Left lung (tissue), 10 donors: ENCODE results near the gene NCMAP. TPM values are rescaled to one million over a fixed set of nuclear protein-coding genes. Genes with fewer than 3 reads are reported as not detected.

Source experiments
- ATAC-seq: fragments of 200-7000 bp; cut with Tn5 transposase; one replicate; pipeline ENCODE4 v1.9.1; 2020; ENCODE audit warnings: moderate library complexity
- DNase-seq, 4 donors: peaks; one replicate each; pipeline ENCODE4 v3.0.0-alpha.2; 2013 to 2020
- H3K27ac ChIP-seq, 2 donors: fragments of 200-600 bp; sonication (generic) in 1 of 2; one replicate each; pipeline versions ENCODE4 v1.5.0 to v1.8.0; 2020 to 2021
- H3K27me3 ChIP-seq, 2 donors: fragments of 200-600 bp; sonication (generic) in 1 of 2; one replicate each; pipeline versions ENCODE4 v1.5.0 to v1.8.0; 2020 to 2021
- H3K36me3 ChIP-seq, 2 donors: fragments of 200-600 bp; sonication (generic) in 1 of 2; one replicate each; pipeline versions ENCODE4 v1.5.0 to v1.8.0; 2020 to 2021
- H3K4me1 ChIP-seq, 2 donors: fragments of 200-600 bp; one replicate each; pipeline ENCODE4 v1.8.0; 2021
- H3K4me3 ChIP-seq, 2 donors: fragments of 200-600 bp; sonication (generic) in 1 of 2; one replicate each; pipeline versions ENCODE4 v1.5.0 to v1.8.0; 2020 to 2021; ENCODE audit warnings: mild to moderate bottlenecking in 1 of 2
- H3K9me3 ChIP-seq, 2 donors: fragments of 200-600 bp; sonication (generic) in 1 of 2; one replicate each; pipeline versions ENCODE4 v1.5.0 to v1.8.0; 2020 to 2021
- CTCF ChIP-seq, 2 donors: fragments of 200-600 bp; sonication (generic) in 1 of 2; IDR thresholded peaks; one replicate each; pipeline versions ENCODE4 v1.5.0 to v1.8.0; 2021; ENCODE audit warnings: antibody characterized with exemption in 2 of 2
- intact Hi-C, 2 donors: fragments of 100-400 bp; cut with DNase I; formaldehyde crosslinking; loops; one replicate each; pipeline versions ENCODE4 v1.11.2 to v1.14.2; 2022
- polyA plus RNA-seq, 6 donors: library from polyadenylated mRNA; unstranded; fragments of 120-200 nt; gene quantifications; one replicate each; pipeline ENCODE4 v1.2.1, GENCODE V29; 2013; ENCODE audit not compliant: insufficient read length in 6 of 6
- total RNA-seq, 2 donors: library from RNA; stranded (reverse); fragmentation: NEBNext Ultra II Directional; extraction: Animal tissue kit (Norgen Biotek cat#: 25700); gene quantifications; one replicate each; pipeline ENCODE4 v1.2.1, GENCODE V29; 2021
- donor health status: DM: no; HTN: yes; CAD: no.
- donor health status: DM: no; HTN: no; CAD: no.

NCMAP gene
- total and polyA plus RNA-seq, 8 donors: 3.0 to 7.8 (median 5.4) TPM

DNA sequence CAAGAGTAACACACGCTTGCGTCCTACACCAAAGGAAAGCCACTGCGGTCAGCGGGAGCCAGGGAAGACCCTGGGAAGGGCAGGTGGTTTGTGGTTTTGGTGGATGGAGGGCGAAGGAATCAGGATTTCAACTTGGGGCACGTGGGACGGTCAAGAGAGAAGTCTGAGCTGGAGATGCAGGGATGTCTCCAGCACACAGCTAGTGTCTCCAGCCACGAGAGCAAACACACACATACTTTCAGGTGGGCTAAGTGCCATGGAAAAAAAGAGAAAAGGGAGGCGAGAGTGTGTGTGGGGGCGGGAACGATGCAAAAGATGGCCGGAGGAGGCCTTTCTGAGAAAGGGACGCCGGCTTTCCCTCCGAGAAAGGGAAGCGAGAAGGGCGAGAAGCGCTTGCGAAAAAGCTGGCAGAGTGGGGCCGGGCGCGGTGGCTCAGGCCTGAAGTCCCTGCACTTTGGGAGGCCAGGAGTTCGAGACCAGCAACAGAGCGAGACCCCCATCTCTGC is 85.8 kb downstream of the NCMAP start:
- intact Hi-C loops: no loop called here
- no peak for ATAC-seq

DNA sequence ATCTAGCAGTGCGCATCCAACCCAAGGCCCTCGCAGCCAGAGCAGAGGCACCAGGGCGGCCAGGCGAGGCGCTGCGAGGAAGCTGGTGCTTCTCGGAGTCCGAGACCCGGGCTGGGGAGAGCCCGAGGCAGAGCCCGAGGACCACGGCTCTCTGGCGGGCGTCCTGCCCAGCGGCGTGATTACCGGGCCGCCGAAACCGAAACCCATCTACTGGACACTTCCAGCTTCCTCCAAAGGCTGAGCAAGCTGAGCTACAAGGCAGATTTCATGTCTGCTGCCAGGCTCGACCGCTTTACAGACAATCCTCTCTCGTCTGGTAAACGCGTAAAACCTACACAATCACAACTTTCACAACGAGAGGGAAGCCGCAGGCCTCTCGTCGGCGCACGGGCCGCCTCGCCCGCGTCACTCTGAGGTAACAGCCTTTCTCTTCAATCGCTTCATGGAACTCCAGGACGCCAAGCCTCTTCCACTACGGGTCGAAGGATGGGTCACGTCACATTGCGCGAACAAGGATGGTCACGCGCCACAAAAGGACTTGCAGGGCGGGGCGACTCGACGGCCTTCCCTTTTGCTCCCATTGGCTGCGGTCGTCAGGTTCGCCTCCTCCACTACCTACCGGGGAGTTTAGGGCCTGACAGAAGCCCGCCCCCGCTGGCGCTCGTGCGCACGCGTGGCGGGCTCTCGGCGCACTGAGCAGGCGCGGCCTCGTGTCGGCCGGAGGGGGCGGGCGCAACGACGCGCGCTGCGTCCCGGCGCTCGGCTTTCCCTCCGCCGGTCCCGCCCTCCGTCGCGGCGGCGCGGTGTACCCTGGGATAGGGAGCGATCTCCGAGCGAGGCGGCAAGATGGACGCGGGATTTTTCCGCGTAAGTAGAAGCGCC is 86.8 kb downstream of the NCMAP start, which contains the start of gene SRRM1:
Gene SRRM1, plus strand, starts transcription at position 822 of the 882 bp plus-strand sequence. Its CDS starts 25 bp downstream, at position 847.
- peaks cover 0 to 19% of the 10 kb centered on the region in 2 donors for H3K36me3 ChIP-seq
- no peaks in the 10 kb centered on the region for H3K27me3 ChIP-seq
- H3K27ac ChIP-seq: peak within 1 kb of the TSS; percentile 100
- H3K9me3 ChIP-seq: no peaks in the 10 kb centered on the region
- peak; percentile 93 for ATAC-seq
- intact Hi-C loops: no loop called here
- peak; percentile 99 to 100 (median 100) for DNase-seq
- H3K4me3 ChIP-seq: peak within 1 kb of the TSS; percentile 67 to 94
- H3K4me1 ChIP-seq: peaks cover 16 to 28% of the 10 kb centered on the region in 2 donors
- peak in 1 of 2 donors; percentile 10 for TF ChIP-seq CTCF (IDR thresholded peaks at IDR 0.05)

More for the DNA sequence above, 85.8 kb downstream of the NCMAP start:
- Histone ChIP-seq H3K4me1 (peaks cover 16 to 28% of the 10 kb centered on the region in 2 donors), H3K9me3 (no peaks in the 10 kb centered on the region), H3K27me3 (no peaks in the 10 kb centered on the region), H3K4me3 (peak overlapping the region; percentile 67 to 75), H3K36me3 (peaks cover 0 to 9% of the 10 kb centered on the region in 2 donors), H3K27ac (peak overlapping the region; percentile 100)
- no peak for TF ChIP-seq CTCF (IDR thresholded peaks at IDR 0.05)
- peak in 3 of 4 donors; percentile 30 to 87 (median 63) for DNase-seq

GRCh38 chr1:24643363-24644099 is 87.6 kb downstream of the NCMAP start:
- H3K9me3 ChIP-seq: no peaks in the 10 kb centered on the region
- H3K27ac ChIP-seq: peak overlapping the region; percentile 82 to 100
- H3K4me1 ChIP-seq: peaks cover 16 to 28% of the 10 kb centered on the region in 2 donors
- no peaks in the 10 kb centered on the region for H3K27me3 ChIP-seq
- TF ChIP-seq CTCF (IDR thresholded peaks at IDR 0.05): no peak
- intact Hi-C loops: no loop called here
- H3K36me3 ChIP-seq: peaks cover 0 to 27% of the 10 kb centered on the region in 2 donors
- peak in 3 of 4 donors; percentile 29 to 92 (median 53) for DNase-seq
- ATAC-seq: peak; percentile 15
- H3K4me3 ChIP-seq: peak overlapping the region; percentile 67 to 94

- H3K27ac ChIP-seq: peak overlapping the region in 1 of 2 donors; percentile 100
- no peaks in the 10 kb centered on the region for H3K27me3 ChIP-seq
- H3K4me1 ChIP-seq: peaks cover 16 to 28% of the 10 kb centered on the region in 2 donors
- no peaks in the 10 kb centered on the region for H3K9me3 ChIP-seq
- ATAC-seq (no peak), DNase-seq (peak in 1 of 4 donors; percentile 34)
- peak overlapping the region; percentile 67 to 94 for H3K4me3 ChIP-seq
- peaks cover 1 to 32% of the 10 kb centered on the region in 2 donors for H3K36me3 ChIP-seq
- no peak for TF ChIP-seq CTCF (IDR thresholded peaks at IDR 0.05)
- intact Hi-C loops: no loop called here
Measured at GRCh38 chr1:24644100-24644384, 88.2 kb downstream of the NCMAP start.
